ENCODE measurements around the gene CCNB1IP1. TPM values are rescaled to one million over a fixed set of nuclear protein-coding genes. Genes with fewer than 3 reads are reported as not detected.
"Not testable (repeated sequence)": the region's sequence is repeated elsewhere in the genome, so short reads cannot be mapped to it uniquely, and the experiment has no call there.

The CCNB1IP1 gene
- polyA plus RNA-seq, 1 of the 3 experiments (the other 2 are of a cell fraction) = 35.4 TPM

DNA sequence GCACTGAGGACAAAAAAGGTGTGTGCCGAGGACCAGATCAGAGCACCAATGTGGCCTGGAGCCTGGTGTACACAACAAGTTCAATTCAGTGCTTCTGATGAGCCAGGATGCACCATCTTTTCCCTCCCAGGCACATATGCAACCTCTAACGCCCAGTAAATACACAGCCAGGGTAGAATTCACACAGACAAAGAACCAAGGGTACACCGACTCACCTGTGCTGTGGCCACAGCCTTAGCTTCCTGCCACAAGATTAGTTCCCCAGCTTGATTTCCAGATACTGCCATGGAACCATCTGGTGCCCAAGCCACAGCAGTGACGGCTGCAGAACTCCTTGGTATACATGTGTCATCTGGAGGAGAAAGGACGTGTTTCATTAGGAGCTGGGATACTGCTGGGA lies 39.7 kb upstream of the CCNB1IP1 start:
- Histone ChIP-seq H3K9me3 (no peaks in the 10 kb centered on the region), H3K9ac (no peak overlapping the region), H3F3A (replicated peaks; ENCODE audit: insufficient read depth) (no peaks in the 10 kb centered on the region), H2AFZ (ENCODE audit: low read depth) (no peak overlapping the region), H3K27ac (ENCODE audit: low read depth in 2 of 2, low read length in 1 of 2) (no peak overlapping the region), H3K27me3 (ENCODE audit: insufficient read depth) (no peaks in the 10 kb centered on the region), H3K79me2 (ENCODE audit: insufficient read depth) (no peaks in the 10 kb centered on the region), H3K9me2 (no peaks in the 10 kb centered on the region), H3K4me1 (ENCODE audit: control insufficient read depth in 1 of 2, insufficient read depth in 2 of 2, low read depth in 1 of 2, low read length in 1 of 2) (no peaks in the 10 kb centered on the region), H3K4me3 (ENCODE audit: low read depth in 2 of 2, low read length in 1 of 2) (no peak overlapping the region), H3K4me2 (no peak overlapping the region), H3K36me3 (replicated peaks in 1 of 2; ENCODE audit: control insufficient read depth in 1 of 2, insufficient read depth in 2 of 2, low read length in 1 of 2) (peaks cover 51 to 77% of the 10 kb centered on the region in 2 experiments), H4K20me1 (ENCODE audit: insufficient read depth) (no peaks in the 10 kb centered on the region)
- DNase-seq = no peak
- TF ChIP-seq TAF1 (IDR thresholded peaks at IDR 0.05; ENCODE audit: borderline replicate concordance, low read depth, low read length) (no peak), RXRA (IDR thresholded peaks at IDR 0.05; ENCODE audit: borderline replicate concordance, low read depth) (no peak), MEF2A (IDR thresholded peaks at IDR 0.05; ENCODE audit: borderline replicate concordance, low read depth) (no peak), MXI1 (IDR thresholded peaks at IDR 0.05; ENCODE audit: low read depth, low read length) (no peak), RFX5 (IDR thresholded peaks at IDR 0.05; ENCODE audit: low read length) (no peak), RAD21 (IDR thresholded peaks at IDR 0.05; ENCODE audit: low read length) (no peak), EP300 (IDR thresholded peaks at IDR 0.05; ENCODE audit: borderline replicate concordance in 1 of 2, low read depth in 1 of 2, low read length in 1 of 2) (no peak), FOXM1 (IDR thresholded peaks at IDR 0.05; ENCODE audit: low read depth) (no peak), GABPA (IDR thresholded peaks at IDR 0.05; ENCODE audit: low read depth) (no peak), FOXJ3 (CRISPR knock-in tag; IDR thresholded peaks at IDR 0.05) (no peak), SMC3 (IDR thresholded peaks at IDR 0.05; ENCODE audit: low read depth, low read length) (no peak), YY1 (IDR thresholded peaks at IDR 0.05; ENCODE audit: low read depth) (no peak), CHD2 (IDR thresholded peaks at IDR 0.05; ENCODE audit: low read length, partially characterized antibody) (no peak), EZH2phosphoT487 (IDR thresholded peaks at IDR 0.05; ENCODE audit: borderline replicate concordance, low read depth) (no peak), GATA2 (CRISPR knock-in tag; IDR thresholded peaks at IDR 0.05) (no peak)
- TF ChIP-seq, protein P1, sequence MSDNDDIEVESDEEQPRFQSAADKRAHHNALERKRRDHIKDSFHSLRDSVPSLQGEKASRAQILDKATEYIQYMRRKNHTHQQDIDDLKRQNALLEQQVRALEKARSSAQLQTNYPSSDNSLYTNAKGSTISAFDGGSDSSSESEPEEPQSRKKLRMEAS (IDR thresholded peaks at IDR 0.05; ENCODE audit: low read depth) = no peak
- ChIA-PET CTCF (no interaction called here), POLR2A (no interaction called here)
- 87% methylated on average over 5 of the region's 5 CpGs for WGBS (ENCODE audit: low lambda C conversion rate)

DNA sequence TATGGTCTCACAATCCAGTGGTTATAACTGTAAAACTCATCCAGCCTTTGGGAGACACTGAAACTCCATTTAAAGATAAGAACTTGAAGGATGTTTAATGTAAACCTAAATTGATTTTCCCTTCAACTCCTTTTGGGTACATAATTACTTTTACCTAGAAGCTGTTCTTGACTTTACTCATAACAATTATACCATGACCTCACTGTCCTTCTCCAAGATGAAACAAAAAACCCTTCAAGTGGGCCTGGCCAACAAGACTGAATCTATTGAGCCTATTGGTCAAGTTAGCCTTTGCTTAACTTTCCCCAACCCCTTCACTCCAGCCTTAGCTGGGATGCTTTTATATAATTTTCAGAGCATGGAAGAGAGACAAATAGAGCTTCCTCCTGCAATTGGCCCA lies 32.8 kb upstream of the CCNB1IP1 start:
- CTCF ChIA-PET = no interaction called here
- Histone ChIP-seq H3K36me3 (replicated peaks in 1 of 2; ENCODE audit: control insufficient read depth in 1 of 2, insufficient read depth in 2 of 2, low read length in 1 of 2) (peaks cover 39 to 52% of the 10 kb centered on the region in 2 experiments), H3K27ac (ENCODE audit: low read depth in 2 of 2, low read length in 1 of 2) (no peak overlapping the region), H3K4me1 (ENCODE audit: control insufficient read depth in 1 of 2, insufficient read depth in 2 of 2, low read depth in 1 of 2, low read length in 1 of 2) (no peaks in the 10 kb centered on the region), H3K79me2 (ENCODE audit: insufficient read depth) (no peaks in the 10 kb centered on the region), H3F3A (replicated peaks; ENCODE audit: insufficient read depth) (no peaks in the 10 kb centered on the region), H2AFZ (ENCODE audit: low read depth) (no peak overlapping the region), H3K4me3 (ENCODE audit: low read depth in 2 of 2, low read length in 1 of 2) (no peak overlapping the region), H3K27me3 (ENCODE audit: insufficient read depth) (no peaks in the 10 kb centered on the region), H3K4me2 (no peak overlapping the region), H3K9me3 (no peaks in the 10 kb centered on the region), H3K9me2 (no peaks in the 10 kb centered on the region), H3K9ac (no peak overlapping the region), H4K20me1 (ENCODE audit: insufficient read depth) (no peaks in the 10 kb centered on the region)
- TF ChIP-seq, protein P2, sequence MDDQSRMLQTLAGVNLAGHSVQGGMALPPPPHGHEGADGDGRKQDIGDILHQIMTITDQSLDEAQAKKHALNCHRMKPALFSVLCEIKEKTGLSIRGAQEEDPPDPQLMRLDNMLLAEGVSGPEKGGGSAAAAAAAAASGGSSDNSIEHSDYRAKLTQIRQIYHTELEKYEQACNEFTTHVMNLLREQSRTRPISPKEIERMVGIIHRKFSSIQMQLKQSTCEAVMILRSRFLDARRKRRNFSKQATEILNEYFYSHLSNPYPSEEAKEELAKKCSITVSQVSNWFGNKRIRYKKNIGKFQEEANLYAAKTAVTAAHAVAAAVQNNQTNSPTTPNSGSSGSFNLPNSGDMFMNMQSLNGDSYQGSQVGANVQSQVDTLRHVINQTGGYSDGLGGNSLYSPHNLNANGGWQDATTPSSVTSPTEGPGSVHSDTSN (IDR thresholded peaks at IDR 0.05) = no peak
- TF ChIP-seq SMC3 (IDR thresholded peaks at IDR 0.05; ENCODE audit: low read depth, low read length) = no peak
- TF ChIP-seq FOSL2 (IDR thresholded peaks at IDR 0.05; ENCODE audit: borderline replicate concordance, low read depth) = no peak
- TF ChIP-seq, protein P3, sequence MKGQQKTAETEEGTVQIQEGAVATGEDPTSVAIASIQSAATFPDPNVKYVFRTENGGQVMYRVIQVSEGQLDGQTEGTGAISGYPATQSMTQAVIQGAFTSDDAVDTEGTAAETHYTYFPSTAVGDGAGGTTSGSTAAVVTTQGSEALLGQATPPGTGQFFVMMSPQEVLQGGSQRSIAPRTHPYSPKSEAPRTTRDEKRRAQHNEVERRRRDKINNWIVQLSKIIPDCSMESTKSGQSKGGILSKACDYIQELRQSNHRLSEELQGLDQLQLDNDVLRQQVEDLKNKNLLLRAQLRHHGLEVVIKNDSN (IDR thresholded peaks at IDR 0.05; ENCODE audit: borderline replicate concordance, low read depth) = no peak
- TF ChIP-seq EP300 (IDR thresholded peaks at IDR 0.05; ENCODE audit: borderline replicate concordance in 1 of 2, low read depth in 1 of 2, low read length in 1 of 2) = no peak
- no peak for TF ChIP-seq TAF1 (IDR thresholded peaks at IDR 0.05; ENCODE audit: borderline replicate concordance, low read depth, low read length)
- no peak for TF ChIP-seq NRF1 (IDR thresholded peaks at IDR 0.05; ENCODE audit: low read depth, low read length)
- no peak for DNase-seq
- POLR2A ChIA-PET = no interaction called here

DNA sequence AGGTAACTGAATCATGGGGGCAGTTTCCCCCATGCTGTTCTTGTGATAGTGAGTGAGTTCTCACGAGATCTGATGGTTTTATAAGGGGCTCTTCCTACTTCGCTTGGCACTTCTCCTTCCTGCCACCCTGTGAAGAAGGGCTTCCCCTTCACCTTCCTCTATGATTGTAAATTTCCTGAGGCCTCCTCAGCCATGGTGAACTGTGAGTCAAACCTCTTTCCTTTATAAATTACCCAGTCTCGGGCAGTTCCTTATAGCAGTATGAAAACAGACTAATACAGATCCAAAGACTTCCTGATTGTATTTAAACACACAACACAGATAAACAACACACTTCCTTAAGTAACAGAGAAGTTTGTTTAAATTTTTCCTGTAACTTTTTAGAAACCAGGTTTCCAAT lies 25.4 kb upstream of the CCNB1IP1 start:
- H3K4me1 ChIP-seq (ENCODE audit: control insufficient read depth in 1 of 2, insufficient read depth in 2 of 2, low read depth in 1 of 2, low read length in 1 of 2); H3K9me3 ChIP-seq; H3K9me2 ChIP-seq; DNase-seq; H3K4me3 ChIP-seq (ENCODE audit: low read depth in 2 of 2, low read length in 1 of 2); H3K4me2 ChIP-seq; H3K9ac ChIP-seq; H3K27ac ChIP-seq (ENCODE audit: low read depth in 2 of 2, low read length in 1 of 2); H4K20me1 ChIP-seq (ENCODE audit: insufficient read depth); H3K79me2 ChIP-seq (ENCODE audit: insufficient read depth); H3F3A ChIP-seq (replicated peaks; ENCODE audit: insufficient read depth); H3K27me3 ChIP-seq (ENCODE audit: insufficient read depth); CTCF ChIA-PET; POLR2A ChIA-PET; H2AFZ ChIP-seq (ENCODE audit: low read depth): not testable (repeated sequence)
- WGBS (ENCODE audit: low lambda C conversion rate) = 91% methylated on average over 3 of the region's 3 CpGs
- peaks cover 48 to 53% of the 10 kb centered on the region in 2 experiments for H3K36me3 ChIP-seq (replicated peaks in 1 of 2; ENCODE audit: control insufficient read depth in 1 of 2, insufficient read depth in 2 of 2, low read length in 1 of 2)
